ENCODE measurements around the gene FANCC.
A peak's percentile ranks its signal among the peaks of the same experiment; 100 is the strongest.

The FANCC gene, protein sequence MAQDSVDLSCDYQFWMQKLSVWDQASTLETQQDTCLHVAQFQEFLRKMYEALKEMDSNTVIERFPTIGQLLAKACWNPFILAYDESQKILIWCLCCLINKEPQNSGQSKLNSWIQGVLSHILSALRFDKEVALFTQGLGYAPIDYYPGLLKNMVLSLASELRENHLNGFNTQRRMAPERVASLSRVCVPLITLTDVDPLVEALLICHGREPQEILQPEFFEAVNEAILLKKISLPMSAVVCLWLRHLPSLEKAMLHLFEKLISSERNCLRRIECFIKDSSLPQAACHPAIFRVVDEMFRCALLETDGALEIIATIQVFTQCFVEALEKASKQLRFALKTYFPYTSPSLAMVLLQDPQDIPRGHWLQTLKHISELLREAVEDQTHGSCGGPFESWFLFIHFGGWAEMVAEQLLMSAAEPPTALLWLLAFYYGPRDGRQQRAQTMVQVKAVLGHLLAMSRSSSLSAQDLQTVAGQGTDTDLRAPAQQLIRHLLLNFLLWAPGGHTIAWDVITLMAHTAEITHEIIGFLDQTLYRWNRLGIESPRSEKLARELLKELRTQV

DNA sequence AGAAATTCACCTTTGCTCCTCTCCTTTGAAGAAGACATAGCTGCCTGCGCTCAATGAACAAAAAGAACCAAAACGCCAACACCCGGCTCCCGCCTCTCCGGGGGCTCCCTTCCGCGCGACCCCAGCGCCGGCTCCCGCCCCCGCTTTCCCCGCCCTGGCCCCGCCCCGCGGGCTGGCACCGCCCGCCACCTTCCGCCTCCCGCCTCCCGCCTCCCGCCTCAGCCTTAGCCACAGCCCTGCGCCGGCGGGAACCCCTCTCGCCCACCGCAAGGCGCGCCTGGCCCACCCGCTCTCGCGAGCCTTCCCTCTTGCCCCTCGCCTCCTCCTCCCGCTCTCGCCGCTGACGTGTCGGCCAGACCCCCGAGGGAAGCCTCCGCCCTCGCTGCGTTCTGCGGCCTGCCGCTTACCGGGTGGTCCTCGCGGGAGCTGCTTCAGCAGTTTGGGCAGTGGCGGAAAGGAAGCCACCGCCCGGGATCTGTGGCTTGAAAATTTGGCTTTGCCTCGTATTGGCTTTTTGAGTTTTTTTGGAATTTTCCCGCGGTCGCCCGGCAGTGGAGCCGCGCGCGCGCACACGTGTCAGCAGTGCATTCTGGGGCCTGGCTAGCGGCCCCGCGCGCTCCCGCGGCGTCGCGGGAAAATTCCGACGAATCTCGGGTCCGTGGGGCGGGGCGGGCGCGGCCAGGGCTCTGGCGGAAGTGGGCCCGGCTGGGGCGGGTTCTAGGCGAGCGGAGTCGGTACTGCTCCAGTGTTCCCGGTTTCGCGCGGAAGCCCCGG is at the start of gene FANCC:
TSS of gene FANCC (minus strand) at position 591 of the 774 bp plus-strand sequence. CDS start 68,418 bp downstream, outside the sequence.
- TF ChIP-seq, protein P1, sequence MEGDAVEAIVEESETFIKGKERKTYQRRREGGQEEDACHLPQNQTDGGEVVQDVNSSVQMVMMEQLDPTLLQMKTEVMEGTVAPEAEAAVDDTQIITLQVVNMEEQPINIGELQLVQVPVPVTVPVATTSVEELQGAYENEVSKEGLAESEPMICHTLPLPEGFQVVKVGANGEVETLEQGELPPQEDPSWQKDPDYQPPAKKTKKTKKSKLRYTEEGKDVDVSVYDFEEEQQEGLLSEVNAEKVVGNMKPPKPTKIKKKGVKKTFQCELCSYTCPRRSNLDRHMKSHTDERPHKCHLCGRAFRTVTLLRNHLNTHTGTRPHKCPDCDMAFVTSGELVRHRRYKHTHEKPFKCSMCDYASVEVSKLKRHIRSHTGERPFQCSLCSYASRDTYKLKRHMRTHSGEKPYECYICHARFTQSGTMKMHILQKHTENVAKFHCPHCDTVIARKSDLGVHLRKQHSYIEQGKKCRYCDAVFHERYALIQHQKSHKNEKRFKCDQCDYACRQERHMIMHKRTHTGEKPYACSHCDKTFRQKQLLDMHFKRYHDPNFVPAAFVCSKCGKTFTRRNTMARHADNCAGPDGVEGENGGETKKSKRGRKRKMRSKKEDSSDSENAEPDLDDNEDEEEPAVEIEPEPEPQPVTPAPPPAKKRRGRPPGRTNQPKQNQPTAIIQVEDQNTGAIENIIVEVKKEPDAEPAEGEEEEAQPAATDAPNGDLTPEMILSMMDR (IDR thresholded peaks at IDR 0.05; ENCODE audit: low read depth, low read length) = no peak
- peak within 1 kb of the TSS; percentile 85 for H3K4me3 ChIP-seq (ENCODE audit: low read depth, low read length)

DNA sequence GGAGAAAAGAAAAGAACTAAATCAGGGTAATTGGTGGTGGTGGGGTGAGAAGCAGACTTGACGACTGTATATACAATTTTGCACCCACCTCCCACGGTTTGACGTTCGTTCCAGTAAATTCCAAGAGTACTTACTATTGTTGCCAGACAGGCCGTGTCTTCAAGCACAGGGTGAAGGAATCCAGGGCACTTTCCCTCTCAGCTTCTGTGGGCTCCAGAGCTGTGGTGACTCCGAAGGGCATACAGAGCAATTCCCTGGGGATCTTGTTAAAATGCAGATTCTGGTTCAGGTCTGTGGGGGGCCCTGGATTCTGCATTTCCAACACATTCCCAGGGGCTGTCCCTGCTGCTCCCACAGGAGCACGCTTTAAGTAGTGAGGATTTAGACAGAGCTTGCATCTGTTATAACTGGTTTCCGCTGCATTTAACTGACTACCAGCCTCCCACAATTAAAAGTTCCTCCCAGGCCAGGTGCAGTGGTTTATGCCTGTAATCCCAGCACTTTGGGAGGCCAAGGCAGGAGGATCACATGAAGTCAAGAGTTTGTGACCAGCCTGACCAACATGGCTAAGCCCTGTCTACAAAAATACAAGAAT is 49.3 kb upstream of the FANCC start:
- TF ChIP-seq, protein P1 (IDR thresholded peaks at IDR 0.05; ENCODE audit: low read depth, low read length) = no peak
- no peak overlapping the region for H3K4me3 ChIP-seq (ENCODE audit: low read depth, low read length)

DNA sequence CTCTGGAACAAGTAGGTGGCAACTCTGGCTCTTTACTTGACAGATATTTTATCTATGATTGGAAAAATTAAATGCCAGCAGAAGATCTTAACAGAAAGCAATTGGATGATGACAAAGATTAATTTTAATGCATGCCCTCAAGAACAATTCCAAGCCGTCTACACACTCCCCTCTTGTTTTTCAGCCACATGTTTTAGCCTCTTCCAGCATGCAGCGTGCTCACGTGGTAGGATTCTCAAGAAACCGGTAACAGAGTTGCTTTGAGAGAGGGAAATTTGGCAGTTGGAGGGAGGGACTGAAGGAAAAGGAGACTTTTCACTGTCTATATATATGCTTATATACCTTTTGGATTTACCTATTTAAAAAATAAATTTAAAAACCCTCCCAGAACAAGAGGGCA is 48.3 kb upstream of the FANCC start:
- TF ChIP-seq, protein P1 (IDR thresholded peaks at IDR 0.05; ENCODE audit: low read depth, low read length) = no peak
- H3K4me3 ChIP-seq (ENCODE audit: low read depth, low read length) = no peak overlapping the region

DNA sequence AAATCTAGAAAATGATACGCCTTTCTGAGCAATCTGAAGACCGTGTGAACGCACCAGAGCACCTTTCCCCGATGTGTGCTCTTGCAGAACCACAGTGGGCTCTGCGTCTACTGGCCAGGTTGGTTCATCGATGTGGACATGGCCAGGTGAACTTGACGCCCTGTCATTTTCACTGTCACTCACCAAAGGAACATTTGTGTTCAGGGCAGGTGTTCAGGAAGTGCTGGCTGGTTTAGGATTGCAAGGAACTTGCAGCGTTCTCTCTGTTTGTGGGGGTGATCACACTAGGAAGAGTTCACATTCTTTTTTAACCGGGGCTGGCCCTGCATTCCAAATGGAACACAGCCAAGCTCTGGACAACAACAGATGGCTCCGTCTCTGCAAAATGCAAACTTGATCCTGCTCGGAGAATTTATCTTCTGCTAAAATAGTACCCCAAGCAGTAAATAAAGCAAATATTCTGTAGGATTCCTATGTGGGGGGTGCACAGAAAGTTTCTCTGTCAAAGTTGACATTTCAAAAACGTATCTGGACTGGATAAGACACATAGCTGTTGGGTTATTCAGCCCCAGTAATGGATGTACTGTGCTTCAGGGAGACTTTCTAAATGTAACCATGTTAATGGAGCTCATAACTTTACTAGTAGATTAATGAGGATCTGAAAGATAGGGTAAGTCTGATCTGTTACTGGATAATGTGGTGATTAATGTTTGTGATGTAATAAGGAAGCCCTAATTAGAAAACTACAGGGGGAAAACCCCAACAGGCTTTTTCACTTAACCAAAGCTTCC is 45.7 kb upstream of the FANCC start:
- TF ChIP-seq, protein P1 (IDR thresholded peaks at IDR 0.05; ENCODE audit: low read depth, low read length) = no peak

DNA sequence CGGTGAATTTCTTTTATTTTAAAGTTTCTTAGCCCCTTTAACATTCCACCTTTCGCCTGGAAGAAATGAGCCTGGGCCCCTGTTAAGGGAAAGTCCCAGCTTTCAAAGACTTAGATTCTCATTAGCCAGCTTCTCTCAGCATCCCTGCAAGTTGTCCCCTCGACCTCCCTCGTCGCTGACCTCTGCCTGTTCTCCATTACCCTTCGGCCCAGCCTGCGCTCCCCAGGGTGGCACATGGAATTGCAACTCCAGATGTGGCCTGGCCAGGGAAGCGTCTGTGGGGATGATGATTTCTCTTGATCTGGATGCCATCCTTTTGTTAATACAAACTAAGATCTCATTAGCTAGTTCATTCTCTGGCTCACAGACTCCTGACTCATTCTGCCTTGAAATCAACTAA is 43.4 kb upstream of the FANCC start:
- TF ChIP-seq, protein P1 (IDR thresholded peaks at IDR 0.05; ENCODE audit: low read depth, low read length) = no peak
- no peak overlapping the region for H3K4me3 ChIP-seq (ENCODE audit: low read depth, low read length)

More for the DNA sequence above, 45.7 kb upstream of the FANCC start:
- H3K4me3 ChIP-seq (ENCODE audit: low read depth, low read length) = no peak overlapping the region

DNA sequence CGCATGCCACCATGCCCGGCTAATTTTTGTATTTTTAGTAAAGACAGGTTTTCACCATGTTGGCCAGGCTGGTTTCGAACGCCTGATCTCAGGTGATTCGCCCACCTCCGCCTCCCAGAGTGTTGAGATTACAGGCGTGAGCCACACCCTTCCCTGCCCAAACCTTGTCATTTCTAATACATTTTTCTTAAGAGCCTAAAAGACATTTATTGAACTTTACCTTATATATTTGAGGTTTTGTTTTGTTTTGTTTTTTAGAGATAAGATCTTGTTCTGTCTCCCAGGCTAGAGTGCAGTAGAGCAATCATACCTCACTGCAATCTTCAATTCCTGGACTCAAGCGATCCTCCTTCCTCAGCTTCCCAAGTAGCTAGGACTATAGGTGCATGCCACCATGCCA is 39.8 kb upstream of the FANCC start:
- TF ChIP-seq, protein P1 (IDR thresholded peaks at IDR 0.05; ENCODE audit: low read depth, low read length) = no peak
- H3K4me3 ChIP-seq (ENCODE audit: low read depth, low read length) = no peak overlapping the region

Data from WI38 (cell line).